Esophagus squamous epithelium (tissue), 4 donors: Measurements from ENCODE around the gene CENPP.

Source experiments
- CTCF ChIP-seq, 6 experiments: fragments of 450-650 bp in 4 of 6; fragments of 200-600 bp in 2 of 6; sonication (generic) in 2 of 6; IDR thresholded peaks; one replicate each; pipeline ENCODE4 v1.5.1; 2016 to 2019; ENCODE audit warnings: antibody characterized with exemption in 6 of 6, mild to moderate bottlenecking in 4 of 6, moderate library complexity in 4 of 6
- POLR2A ChIP-seq, 4 donors: fragments of 450-650 bp; IDR thresholded peaks; one replicate each; pipeline ENCODE4 v1.6.1; 2017; ENCODE audit warnings: antibody characterized with exemption in 4 of 4, mild to moderate bottlenecking in 4 of 4, moderate library complexity in 3 of 4

- peak in 3 of 6 experiments; percentile 30 to 38 (median 35) for TF ChIP-seq CTCF (IDR thresholded peaks at IDR 0.05)
- no peak for TF ChIP-seq POLR2A (IDR thresholded peaks at IDR 0.05)
These were observed 17.2 kb downstream of the CENPP start for GRCh38 chr9:92342825-92343488.
